Effector memory CD4-positive, alpha-beta T cell (primary cell): ENCODE results near the gene FNDC3B.
"Not testable (repeated sequence)": the region's sequence is repeated elsewhere in the genome, so short reads cannot be mapped to it uniquely, and the experiment has no call there.

Experiments
- DNase-seq, 3 donors: peaks; one replicate each; pipeline ENCODE4 v3.0.0-alpha.2; 2020
- H3K27ac ChIP-seq: 2 replicates; pipeline ENCODE4 v1.7.0; 2013; ENCODE audit warnings: mild to moderate bottlenecking, low read length, moderate library complexity; ENCODE audit not compliant: insufficient read depth, poor library complexity, severe bottlenecking
- H3K27me3 ChIP-seq: replicated peaks from 2 replicates; pipeline ENCODE4 v1.7.0; 2013; ENCODE audit warnings: mild to moderate bottlenecking, low read length; ENCODE audit not compliant: insufficient read depth, control insufficient read depth, poor library complexity, severe bottlenecking
- H3K36me3 ChIP-seq: 2 replicates; pipeline ENCODE4 v1.7.0; 2013; ENCODE audit warnings: mild to moderate bottlenecking, low read length, moderate library complexity; ENCODE audit not compliant: control insufficient read depth, insufficient read depth
- H3K4me1 ChIP-seq: 2 replicates; pipeline ENCODE4 v1.7.0; 2013; ENCODE audit warnings: low read length, mild to moderate bottlenecking; ENCODE audit not compliant: control insufficient read depth, insufficient read depth, poor library complexity, severe bottlenecking
- H3K4me3 ChIP-seq: 2 replicates; pipeline ENCODE4 v1.7.0; 2013; ENCODE audit warnings: low read length, low read depth, mild to moderate bottlenecking; ENCODE audit not compliant: insufficient read depth, poor library complexity, severe bottlenecking
- H3K9me3 ChIP-seq: 2 replicates; pipeline ENCODE4 v1.7.0; 2013; ENCODE audit warnings: mild to moderate bottlenecking, low read length, moderate library complexity; ENCODE audit not compliant: control insufficient read depth

Gene FNDC3B

GRCh38 chr3:172087602-172088580, 48.5 kb downstream of the FNDC3B start:
- no peaks in the 10 kb centered on the region for H3K9me3 ChIP-seq
- peaks cover 5% of the 10 kb centered on the region for H3K4me1 ChIP-seq
- H3K36me3 ChIP-seq = no peaks in the 10 kb centered on the region
- H3K4me3 ChIP-seq = no peak overlapping the region
- no peak for DNase-seq
- H3K27ac ChIP-seq = no peak overlapping the region
- H3K27me3 ChIP-seq = no peaks in the 10 kb centered on the region

DNA sequence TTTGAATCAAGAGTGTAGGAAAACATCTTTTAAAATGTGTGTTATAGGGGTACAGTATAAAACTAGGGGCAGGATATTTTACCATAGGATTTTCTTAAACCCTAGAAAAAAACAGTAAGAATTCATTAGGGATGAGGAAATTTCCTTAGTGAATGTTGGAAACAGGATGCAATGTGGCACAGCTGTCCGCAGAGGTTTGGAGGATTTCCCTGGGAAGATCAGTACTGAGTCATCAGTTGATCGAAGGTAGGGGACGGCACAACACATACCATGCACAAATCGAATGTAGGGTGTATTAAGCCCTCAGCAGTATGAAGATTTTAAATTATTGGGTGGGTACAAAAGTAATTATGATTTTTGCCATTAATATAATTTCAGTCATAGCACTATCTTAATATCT, 49.9 kb downstream of the FNDC3B start:
- Histone ChIP-seq H3K9me3 (no peaks in the 10 kb centered on the region), H3K27ac (no peak overlapping the region), H3K4me1 (peaks cover 5% of the 10 kb centered on the region), H3K4me3 (no peak overlapping the region), H3K27me3 (no peaks in the 10 kb centered on the region), H3K36me3 (no peaks in the 10 kb centered on the region)
- DNase-seq = no peak

- no peaks in the 10 kb centered on the region for H3K9me3 ChIP-seq
- no peaks in the 10 kb centered on the region for H3K27me3 ChIP-seq
- no peak overlapping the region for H3K27ac ChIP-seq
- H3K4me1 ChIP-seq = peaks cover 5% of the 10 kb centered on the region
- DNase-seq = no peak
- H3K4me3 ChIP-seq = no peak overlapping the region
- no peaks in the 10 kb centered on the region for H3K36me3 ChIP-seq
Measured at GRCh38 chr3:172090035-172090434, 50.7 kb downstream of the FNDC3B start.

GRCh38 chr3:172092658-172093057, 53.3 kb downstream of the FNDC3B start:
- H3K9me3 ChIP-seq = no peaks in the 10 kb centered on the region
- no peaks in the 10 kb centered on the region for H3K27me3 ChIP-seq
- H3K4me1 ChIP-seq = peaks cover 3% of the 10 kb centered on the region
- no peak overlapping the region for H3K27ac ChIP-seq
- DNase-seq = no peak
- no peak overlapping the region for H3K4me3 ChIP-seq
- no peaks in the 10 kb centered on the region for H3K36me3 ChIP-seq

- DNase-seq, H3K27me3 ChIP-seq, H3K27ac ChIP-seq, H3K36me3 ChIP-seq, H3K4me1 ChIP-seq, H3K9me3 ChIP-seq, H3K4me3 ChIP-seq: not testable (repeated sequence)
Measured at GRCh38 chr3:172093581-172094443, 54.4 kb downstream of the FNDC3B start.

DNA sequence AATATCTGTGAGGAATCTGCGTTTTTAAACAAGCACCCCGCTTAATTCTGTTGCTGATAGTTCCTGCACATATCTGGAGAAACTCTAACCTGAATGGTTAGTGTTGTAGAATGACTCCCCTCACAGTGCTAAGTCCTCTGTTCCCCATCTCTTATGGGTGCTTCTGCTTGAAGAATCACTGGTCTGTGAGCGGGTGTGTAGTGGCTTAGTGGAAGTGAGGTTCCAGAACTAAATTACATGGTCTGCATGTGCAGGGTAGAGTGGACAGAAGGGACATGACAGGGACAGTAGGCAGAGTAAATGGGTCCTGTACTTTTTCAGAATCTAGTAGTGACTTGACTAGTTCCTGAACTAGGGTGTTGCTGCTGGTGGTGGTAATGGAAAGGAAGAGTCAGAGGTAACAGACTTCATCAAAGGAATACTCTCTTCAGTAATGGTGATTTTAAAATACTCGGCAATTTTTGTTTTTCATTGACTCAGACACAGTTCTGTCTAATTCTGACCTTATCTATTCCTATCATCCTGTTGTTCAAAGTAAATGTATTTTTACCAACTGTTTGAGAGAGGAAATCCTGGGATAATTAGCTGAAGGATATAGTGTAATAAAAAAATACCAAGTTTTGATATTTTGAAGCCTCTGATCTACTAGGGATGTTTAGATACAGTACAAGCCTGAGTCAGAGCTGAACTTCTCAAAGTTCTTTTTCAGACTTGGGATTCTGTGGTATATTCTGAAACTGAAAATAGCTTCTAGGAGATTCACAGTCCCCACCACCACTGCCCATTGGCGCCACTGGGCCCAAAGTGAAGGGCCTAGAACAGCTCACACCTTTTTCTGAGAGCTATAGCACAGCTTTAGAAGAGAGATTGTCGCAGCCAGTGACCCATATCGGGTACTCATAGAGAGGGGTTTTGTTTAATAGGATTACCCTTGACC, 55.5 kb downstream of the FNDC3B start:
- H3K4me1 ChIP-seq = no peaks in the 10 kb centered on the region
- no peak overlapping the region for H3K4me3 ChIP-seq
- H3K27me3 ChIP-seq = no peaks in the 10 kb centered on the region
- no peak for DNase-seq
- no peaks in the 10 kb centered on the region for H3K36me3 ChIP-seq
- H3K9me3 ChIP-seq = no peaks in the 10 kb centered on the region
- H3K27ac ChIP-seq = no peak overlapping the region

DNA sequence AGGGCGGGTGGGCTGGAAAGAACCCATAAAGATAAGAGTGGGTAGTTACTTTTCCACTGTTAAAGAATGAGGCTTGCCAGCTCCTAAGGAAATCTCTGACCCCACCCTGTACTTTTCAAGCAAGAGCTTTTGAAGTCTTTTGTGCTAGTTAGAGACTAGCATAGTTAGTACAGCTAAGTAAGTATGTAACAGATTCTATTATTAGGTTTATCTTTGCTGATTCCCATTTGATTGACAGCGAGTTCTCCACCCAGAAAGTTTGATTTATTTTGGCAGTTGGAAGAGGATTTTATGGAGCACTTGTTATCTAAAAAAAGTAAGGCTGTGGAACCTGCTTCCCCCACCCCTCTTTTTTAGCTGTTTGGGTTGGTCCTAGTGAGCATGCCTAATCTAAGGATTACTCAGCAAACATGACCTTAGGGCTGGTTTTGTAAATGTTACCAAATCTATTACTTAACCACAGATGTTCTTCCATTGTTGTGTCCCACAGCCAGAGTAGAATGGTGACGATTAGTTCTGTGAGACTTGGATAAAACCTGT, 57.6 kb downstream of the FNDC3B start:
- H3K4me3 ChIP-seq = no peak overlapping the region
- no peaks in the 10 kb centered on the region for H3K9me3 ChIP-seq
- DNase-seq = no peak
- H3K36me3 ChIP-seq = no peaks in the 10 kb centered on the region
- H3K4me1 ChIP-seq = no peaks in the 10 kb centered on the region
- H3K27me3 ChIP-seq = no peaks in the 10 kb centered on the region
- H3K27ac ChIP-seq = no peak overlapping the region

DNA sequence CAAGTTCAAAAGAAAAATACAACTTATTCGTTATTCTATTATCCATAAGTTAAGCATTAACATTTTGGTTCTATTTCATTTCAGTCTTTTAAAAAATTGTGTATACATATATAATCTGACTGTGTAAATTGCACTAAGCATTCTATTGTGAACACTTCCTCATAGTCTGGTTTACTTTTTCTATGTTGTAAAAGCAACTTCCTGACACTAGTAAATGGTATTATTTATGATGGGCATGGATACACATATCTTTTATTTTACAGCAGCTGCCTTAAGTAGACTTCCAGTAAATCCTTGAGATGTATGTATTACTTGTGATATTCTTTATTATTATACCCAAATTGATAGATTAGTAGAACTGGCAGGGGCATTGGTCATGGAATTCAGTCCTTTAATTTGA, 58.2 kb downstream of the FNDC3B start:
- Histone ChIP-seq H3K4me3 (no peak overlapping the region), H3K36me3 (no peaks in the 10 kb centered on the region), H3K27ac (no peak overlapping the region), H3K4me1 (peaks cover 6% of the 10 kb centered on the region), H3K27me3 (no peaks in the 10 kb centered on the region), H3K9me3 (no peaks in the 10 kb centered on the region)
- DNase-seq = no peak

DNA sequence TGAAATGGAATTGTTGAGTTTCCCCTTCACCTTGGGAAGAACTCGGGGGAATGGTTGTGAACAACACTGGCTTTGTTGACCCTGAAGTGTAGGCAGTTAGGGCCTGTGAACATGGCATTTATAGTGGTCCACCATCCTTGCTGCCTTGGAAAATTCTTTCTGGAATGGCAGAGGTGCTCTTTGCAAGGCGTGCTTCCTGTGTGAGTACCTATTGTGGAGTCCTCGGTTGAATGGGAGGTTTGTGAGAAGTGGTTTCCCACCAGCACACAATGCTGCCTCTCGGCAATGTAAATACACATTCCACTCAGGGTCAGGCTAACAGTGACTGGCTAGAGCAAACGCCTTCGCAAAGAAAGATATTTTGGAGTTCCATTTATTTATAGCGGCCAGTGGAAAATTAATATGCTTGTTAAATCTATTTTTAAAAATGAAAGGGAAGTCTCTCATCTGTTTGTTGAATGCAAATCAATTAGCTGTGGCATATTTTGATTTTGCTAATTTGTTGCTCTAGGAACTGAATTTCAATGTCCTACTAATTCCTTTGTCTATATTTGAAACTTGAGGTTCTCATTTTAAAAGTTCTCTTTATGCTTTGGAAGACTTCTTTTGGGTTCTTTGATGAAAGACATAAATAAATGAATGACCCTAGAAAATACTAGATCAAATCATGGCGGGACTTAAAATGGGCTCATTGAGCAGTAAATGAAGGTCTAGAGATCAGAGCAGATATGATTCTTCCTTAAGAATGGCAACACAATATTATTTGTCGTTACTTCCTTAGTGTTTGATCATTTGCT, 59.5 kb downstream of the FNDC3B start:
- Histone ChIP-seq H3K4me1 (peaks cover 12% of the 10 kb centered on the region), H3K9me3 (no peaks in the 10 kb centered on the region), H3K27me3 (no peaks in the 10 kb centered on the region), H3K4me3 (no peak overlapping the region), H3K36me3 (no peaks in the 10 kb centered on the region), H3K27ac (no peak overlapping the region)
- DNase-seq = no peak
